Mesothelial cell of epicardium (in vitro differentiated cells): ENCODE results near the gene FOXJ3. TPM values are rescaled to one million over a fixed set of nuclear protein-coding genes. Genes with fewer than 3 reads are reported as not detected.

Source experiments
- DNase-seq, 2 experiments: peaks; one replicate each; pipeline ENCODE4 v3.0.0; 2021; ENCODE audit warnings: low spot score in 2 of 2; ENCODE audit not compliant: unreplicated experiment in 2 of 2
- H3K27ac Mint-ChIP-seq: 2 replicates; pipeline ENCODE4 v1.8.0; 2021; ENCODE audit warnings: mixed read lengths
- H3K27me3 Mint-ChIP-seq: 2 replicates; pipeline ENCODE4 v1.8.0; 2021; ENCODE audit warnings: low read depth, mixed read lengths
- H3K36me3 Mint-ChIP-seq: 2 replicates; pipeline ENCODE4 v1.8.0; 2021; ENCODE audit warnings: mixed read lengths
- H3K4me1 Mint-ChIP-seq: 2 replicates; pipeline ENCODE4 v1.8.0; 2021; ENCODE audit warnings: mixed read lengths
- H3K4me3 Mint-ChIP-seq: 2 replicates; pipeline ENCODE4 v1.8.0; 2021; ENCODE audit warnings: mild to moderate bottlenecking, moderate library complexity, mixed read lengths
- H3K9me3 Mint-ChIP-seq: 2 replicates; pipeline ENCODE4 v1.8.0; 2021; ENCODE audit warnings: mixed read lengths
- total RNA-seq: library from RNA; stranded (reverse); gene quantifications from 3 replicates; pipeline ENCODE4 v1.2.1, GENCODE V29; 2021
- TF ChIP-seq, protein P1 (sequence below): fragments of 200-600 bp; sonication (generic); IDR thresholded peaks from one replicate; pipeline ENCODE4 v1.5.0; 2021; ENCODE audit warnings: antibody characterized with exemption; ENCODE audit not compliant: unreplicated experiment

FOXJ3 gene
- total RNA-seq, 1 donor from 2014 or later = 79.7 TPM

DNA sequence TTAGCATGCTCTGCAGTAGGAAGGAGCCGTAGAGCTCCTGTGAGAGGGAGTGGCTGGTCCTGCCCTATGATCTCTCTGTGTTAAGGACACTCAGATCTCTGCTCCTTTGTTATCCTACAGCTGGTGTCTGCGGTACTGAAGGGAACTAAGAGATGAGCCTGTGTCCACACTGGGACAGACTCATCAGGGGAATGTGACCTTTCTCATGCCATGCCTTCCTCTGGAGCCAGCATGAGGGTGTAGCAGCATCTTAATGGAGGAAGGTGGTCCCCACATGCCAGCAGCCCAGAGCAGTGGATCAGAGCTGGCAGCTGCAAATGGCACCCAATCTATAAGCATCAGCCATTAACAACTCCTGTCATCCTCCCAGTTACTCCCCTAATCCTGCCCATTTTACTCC, 206.5 kb downstream of the FOXJ3 start:
- DNase-seq = no peak

GRCh38 chr1:42127767-42128166, 207.3 kb downstream of the FOXJ3 start:
- TF ChIP-seq, protein P1, sequence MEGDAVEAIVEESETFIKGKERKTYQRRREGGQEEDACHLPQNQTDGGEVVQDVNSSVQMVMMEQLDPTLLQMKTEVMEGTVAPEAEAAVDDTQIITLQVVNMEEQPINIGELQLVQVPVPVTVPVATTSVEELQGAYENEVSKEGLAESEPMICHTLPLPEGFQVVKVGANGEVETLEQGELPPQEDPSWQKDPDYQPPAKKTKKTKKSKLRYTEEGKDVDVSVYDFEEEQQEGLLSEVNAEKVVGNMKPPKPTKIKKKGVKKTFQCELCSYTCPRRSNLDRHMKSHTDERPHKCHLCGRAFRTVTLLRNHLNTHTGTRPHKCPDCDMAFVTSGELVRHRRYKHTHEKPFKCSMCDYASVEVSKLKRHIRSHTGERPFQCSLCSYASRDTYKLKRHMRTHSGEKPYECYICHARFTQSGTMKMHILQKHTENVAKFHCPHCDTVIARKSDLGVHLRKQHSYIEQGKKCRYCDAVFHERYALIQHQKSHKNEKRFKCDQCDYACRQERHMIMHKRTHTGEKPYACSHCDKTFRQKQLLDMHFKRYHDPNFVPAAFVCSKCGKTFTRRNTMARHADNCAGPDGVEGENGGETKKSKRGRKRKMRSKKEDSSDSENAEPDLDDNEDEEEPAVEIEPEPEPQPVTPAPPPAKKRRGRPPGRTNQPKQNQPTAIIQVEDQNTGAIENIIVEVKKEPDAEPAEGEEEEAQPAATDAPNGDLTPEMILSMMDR = no peak
- H3K27me3 Mint-ChIP-seq = peaks cover 8% of the 10 kb centered on the region
- H3K27ac Mint-ChIP-seq = no peak overlapping the region
- no peak overlapping the region for H3K4me3 Mint-ChIP-seq
- no peaks in the 10 kb centered on the region for H3K36me3 Mint-ChIP-seq
- DNase-seq = no peak
- H3K4me1 Mint-ChIP-seq = peaks cover 16% of the 10 kb centered on the region
- peaks cover 9% of the 10 kb centered on the region for H3K9me3 Mint-ChIP-seq

More for the DNA sequence above, 206.5 kb downstream of the FOXJ3 start:
- Mint-ChIP-seq H3K36me3 (no peaks in the 10 kb centered on the region), H3K27me3 (peaks cover 8% of the 10 kb centered on the region), H3K27ac (no peak overlapping the region), H3K9me3 (peaks cover 1% of the 10 kb centered on the region), H3K4me1 (peaks cover 16% of the 10 kb centered on the region), H3K4me3 (no peak overlapping the region)
- TF ChIP-seq, protein P1 = no peak

Other genes with a start within 250 kb of the FOXJ3 start
- gene GUCA2B, start 181.8 kb downstream of the FOXJ3 start, total RNA-seq = not detected in 3 replicates
- gene GUCA2A, start 170.5 kb downstream of the FOXJ3 start, total RNA-seq = not detected in 3 replicates
- 0.20 to 0.31 TPM (median 0.20 TPM) in 3 replicates for gene RIMKLA, start 45.6 kb upstream of the FOXJ3 start, total RNA-seq
- gene ZMYND12, start 120.8 kb upstream of the FOXJ3 start, total RNA-seq = 0.54 to 0.91 TPM (median 0.76 TPM) in 3 replicates
- 40.0 to 45.0 TPM (median 41.3 TPM) in 3 replicates for gene PPCS, start 121.3 kb upstream of the FOXJ3 start, total RNA-seq
- 5.1 to 7.5 TPM (median 5.8 TPM) in 3 replicates for gene CCDC30, start 128.1 kb upstream of the FOXJ3 start, total RNA-seq